ENCODE measurements around the gene TUBB6. TPM values are rescaled to one million over a fixed set of nuclear protein-coding genes. Genes with fewer than 3 reads are reported as not detected.

Gene TUBB6
- total and polyA plus RNA-seq, 12 donors = 15.7 to 90.8 (median 39.5) TPM

GRCh38 chr18:12369211-12369610 is 61.2 kb downstream of the TUBB6 start:
- DNase-seq = no peak
- WGBS, 4 donors = 85 to 92% (median 89%) methylated on average over 6 to 7 of the region's 7 CpGs

GRCh38 chr18:12371590-12371989 is 63.5 kb downstream of the TUBB6 start:
- intact Hi-C loops (cut with DNase I) = loop anchor here in 1 of 2 donors (10.0 kb wide), 1 partner anchor 57 kb away; no protein-coding TSS in a partner anchor
- TF ChIP-seq CTCF (IDR thresholded peaks at IDR 0.05) (no peak), POLR2A (IDR thresholded peaks at IDR 0.05) (no peak)
- Histone ChIP-seq H3K27ac (no peak overlapping the region), H3K9me3 (replicated peaks in 1 of 3) (no peaks in the 10 kb centered on the region), H3K27me3 (no peaks in the 10 kb centered on the region), H3K36me3 (replicated peaks in 1 of 2) (peaks cover 0 to 25% of the 10 kb centered on the region in 2 donors), H3K4me3 (no peak overlapping the region), H3K4me1 (replicated peaks in 1 of 2) (peaks cover 20 to 43% of the 10 kb centered on the region in 2 donors)
- no peak for DNase-seq
- WGBS, 4 donors = 84 to 95% (median 90%) methylated on average over 2 of the region's 2 CpGs

More at GRCh38 chr18:12369211-12369610, 61.2 kb downstream of the TUBB6 start:
- Histone ChIP-seq H3K4me3 (no peak overlapping the region), H3K9me3 (replicated peaks in 1 of 3) (no peaks in the 10 kb centered on the region), H3K27ac (no peak overlapping the region), H3K4me1 (replicated peaks in 1 of 2) (peaks cover 11 to 24% of the 10 kb centered on the region in 2 donors), H3K27me3 (no peaks in the 10 kb centered on the region), H3K36me3 (replicated peaks in 1 of 2) (peaks cover 0 to 47% of the 10 kb centered on the region in 2 donors)
- intact Hi-C loops (cut with DNase I) = no loop called here
- TF ChIP-seq POLR2A (IDR thresholded peaks at IDR 0.05) (no peak), CTCF (IDR thresholded peaks at IDR 0.05) (no peak)

- Histone ChIP-seq H3K4me1 (replicated peaks in 1 of 2) (peaks cover 20 to 43% of the 10 kb centered on the region in 2 donors), H3K36me3 (replicated peaks in 1 of 2) (peaks cover 0 to 17% of the 10 kb centered on the region in 2 donors), H3K9me3 (replicated peaks in 1 of 3) (no peaks in the 10 kb centered on the region), H3K27ac (no peak overlapping the region), H3K27me3 (no peaks in the 10 kb centered on the region), H3K4me3 (no peak overlapping the region)
- TF ChIP-seq CTCF (IDR thresholded peaks at IDR 0.05) = no peak
- DNase-seq = no peak
- intact Hi-C loops (cut with DNase I) = loop anchor here in 1 of 2 donors (10.0 kb wide), 1 partner anchor 58 kb away; no protein-coding TSS in a partner anchor
- WGBS, 4 donors = 63 to 78% (median 67%) methylated on average over 3 of the region's 3 CpGs
These were observed 64.4 kb downstream of the TUBB6 start for GRCh38 chr18:12372406-12372805.

- Histone ChIP-seq H3K4me1 (replicated peaks in 1 of 2) (peaks cover 20 to 48% of the 10 kb centered on the region in 2 donors), H3K27me3 (no peaks in the 10 kb centered on the region), H3K27ac (peak overlapping the region in 1 of 5 donors; percentile 20), H3K9me3 (replicated peaks in 1 of 3) (no peaks in the 10 kb centered on the region), H3K4me3 (no peak overlapping the region), H3K36me3 (replicated peaks in 1 of 2) (peaks cover 0 to 12% of the 10 kb centered on the region in 2 donors)
- 79 to 85% (median 82%) methylated on average over 4 of the region's 4 CpGs for WGBS, 4 donors
- no peak for DNase-seq
- intact Hi-C loops (cut with DNase I) = loop anchor here in 1 of 2 donors (10.0 kb wide), 1 partner anchor 58 kb away; no protein-coding TSS in a partner anchor
- TF ChIP-seq POLR2A (IDR thresholded peaks at IDR 0.05) = no peak
- no peak for TF ChIP-seq CTCF (IDR thresholded peaks at IDR 0.05)
These were observed 65.2 kb downstream of the TUBB6 start for GRCh38 chr18:12373116-12373770.
